Keratinocyte (primary cell): ENCODE results near the gene TRIM38. TPM values are rescaled to one million over a fixed set of nuclear protein-coding genes. Genes with fewer than 3 reads are reported as not detected.

Experiments used
- DNase-seq: peaks from one replicate; pipeline ENCODE4 v3.0.0-alpha.2; 2011; ENCODE audit warnings: low read depth, missing footprints, low spot score
- FAIRE-seq: peaks from 2 replicates; lab custom pipeline; 2011; peaks lifted over from hg19 to GRCh38; lab: Jason Lieb, UNC
- H2AFZ ChIP-seq: 2 replicates; pipeline ENCODE4 v1.6.0; 2012; ENCODE audit warnings: low read length, control low read depth, inconsistent platforms; ENCODE audit not compliant: control insufficient read depth
- H3K27ac ChIP-seq: 2 replicates; pipeline ENCODE4 v1.5.1; 2011; ENCODE audit warnings: low read length; ENCODE audit not compliant: control insufficient read depth, insufficient read depth
- H3K27me3 ChIP-seq: 3 replicates; pipeline ENCODE4 v1.6.0; 2011; ENCODE audit warnings: low read length; ENCODE audit not compliant: control insufficient read depth, insufficient read depth; ENCODE audit errors: extremely low read depth
- H3K36me3 ChIP-seq, 2 experiments: 2 replicates in 1 of 2; 3 replicates in 1 of 2; pipeline ENCODE4 v1.5.1; 2011; ENCODE audit warnings: low read length in 2 of 2, mild to moderate bottlenecking in 1 of 2; ENCODE audit not compliant: control insufficient read depth in 2 of 2, insufficient read depth in 2 of 2; ENCODE audit errors: extremely low read depth in 1 of 2
- H3K4me1 ChIP-seq: 3 replicates; pipeline ENCODE4 v1.5.1; 2011; ENCODE audit warnings: low read length; ENCODE audit not compliant: control insufficient read depth, insufficient read depth; ENCODE audit errors: extremely low read depth
- H3K4me2 ChIP-seq: 3 replicates; pipeline ENCODE4 v1.6.0; 2011; ENCODE audit warnings: low read depth, low read length; ENCODE audit not compliant: control insufficient read depth, insufficient read depth; ENCODE audit errors: extremely low read depth
- H3K4me3 ChIP-seq, 3 experiments: fragments of 200-600 bp in 1 of 3; sonication (generic) in 1 of 3; 2 replicates in 2 of 3; 3 replicates in 1 of 3; pipeline ENCODE4 v1.5.1; 2011 to 2016; ENCODE audit warnings: low read length in 3 of 3, mild to moderate bottlenecking in 3 of 3, control low read depth in 2 of 3, inconsistent platforms in 1 of 3, low read depth in 1 of 3, mixed read lengths in 1 of 3, mixed run types in 1 of 3, moderate library complexity in 1 of 3; ENCODE audit not compliant: control insufficient read depth in 2 of 3, insufficient read depth in 2 of 3; ENCODE audit errors: extremely low read depth in 1 of 3
- H3K79me2 ChIP-seq: 2 replicates; pipeline ENCODE4 v1.6.0; 2012; ENCODE audit warnings: low read length; ENCODE audit not compliant: control insufficient read depth, insufficient read depth
- H3K9ac ChIP-seq: 3 replicates; pipeline ENCODE4 v1.6.0; 2011; ENCODE audit warnings: low read length; ENCODE audit not compliant: control insufficient read depth, insufficient read depth; ENCODE audit errors: extremely low read depth
- H3K9me1 ChIP-seq: 3 replicates; pipeline ENCODE4 v1.6.0; 2011; ENCODE audit warnings: low read length; ENCODE audit not compliant: control insufficient read depth, insufficient read depth; ENCODE audit errors: extremely low read depth
- H3K9me3 ChIP-seq: 2 replicates; pipeline ENCODE4 v1.5.1; 2012; ENCODE audit warnings: low read depth, low read length; ENCODE audit not compliant: control insufficient read depth
- H4K20me1 ChIP-seq: 3 replicates; pipeline ENCODE4 v1.6.0; 2011; ENCODE audit warnings: low read length; ENCODE audit not compliant: control insufficient read depth, insufficient read depth; ENCODE audit errors: extremely low read depth
- EZH2 ChIP-seq: IDR thresholded peaks from one replicate; pipeline ENCODE4 v1.6.1; 2012; ENCODE audit warnings: inconsistent platforms, mild to moderate bottlenecking, low read length, moderate library complexity
- dilution Hi-C: fragments of 300-500 bp; cut with MboI; formaldehyde crosslinking; loops from one replicate; pipeline ENCODE4 v1.7.0; 2020; ENCODE audit warnings: low sequenced_read_pairs; ENCODE audit not compliant: extremely low pct_ligation_motif_present
- polyA plus RNA-seq, 5 experiments: library from polyadenylated mRNA; depleted of rRNA in 3 of 5; stranded (reverse) in 3 of 5; stranded (forward) in 1 of 5; unstranded in 1 of 5; fragments of >200 nt; gene quantifications; 1 replicate in 1 of 5; 2 replicates in 3 of 5; 3 replicates in 1 of 5; pipeline versions ENCODE4 v1.2.1 to v1.2.3, GENCODE V29; 2011 to 2012; ENCODE audit warnings: missing spikeins in 2 of 5, low read depth in 1 of 5, low replicate concordance in 1 of 5
- TF ChIP-seq, protein P1 (sequence below), 3 experiments: IDR thresholded peaks in 1 of 3; conservative IDR thresholded peaks in 1 of 3; optimal IDR thresholded peaks in 1 of 3; 2 replicates in 2 of 3; 3 replicates in 1 of 3; pipeline versions ENCODE3 to v1.5.1; 2011; ENCODE audit warnings: low read length in 3 of 3, mild to moderate bottlenecking in 3 of 3, moderate library complexity in 2 of 3, control low read depth in 1 of 3, inconsistent platforms in 1 of 3; ENCODE audit not compliant: insufficient read depth in 2 of 3; ENCODE audit errors: extremely low read depth in 1 of 3

Gene TRIM38
- polyA plus RNA-seq, 1 donor (not counting 4 experiments of a cell fraction or from before 2014, with no cell fraction given), result 7.8 TPM

DNA sequence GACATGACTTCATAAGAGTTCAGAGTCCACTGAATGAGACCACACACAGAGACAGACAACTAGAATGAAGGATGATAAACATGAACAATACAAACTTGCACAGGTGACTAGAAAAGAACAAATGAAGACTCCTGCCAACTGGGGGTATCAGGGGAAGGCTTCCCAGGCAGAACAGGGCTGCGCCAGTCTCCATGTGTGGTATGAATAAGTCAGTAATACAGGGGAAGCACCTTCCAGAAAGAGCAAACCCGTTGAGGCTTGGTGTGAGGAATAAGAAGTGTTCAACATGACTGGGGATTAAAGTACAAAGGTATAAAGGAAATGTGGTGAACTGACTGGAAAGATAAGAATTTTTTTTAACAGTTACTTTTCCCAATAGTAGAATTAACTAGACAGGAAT is 28.4 kb upstream of the TRIM38 start:
- H3K9me3 ChIP-seq, result no peaks in the 10 kb centered on the region
- FAIRE-seq, result no peak
- DNase-seq, result no peak
- H3K36me3 ChIP-seq, result no peaks in the 10 kb centered on the region
- no peak overlapping the region for H3K4me2 ChIP-seq
- TF ChIP-seq EZH2, result no peak
- TF ChIP-seq, protein P1, sequence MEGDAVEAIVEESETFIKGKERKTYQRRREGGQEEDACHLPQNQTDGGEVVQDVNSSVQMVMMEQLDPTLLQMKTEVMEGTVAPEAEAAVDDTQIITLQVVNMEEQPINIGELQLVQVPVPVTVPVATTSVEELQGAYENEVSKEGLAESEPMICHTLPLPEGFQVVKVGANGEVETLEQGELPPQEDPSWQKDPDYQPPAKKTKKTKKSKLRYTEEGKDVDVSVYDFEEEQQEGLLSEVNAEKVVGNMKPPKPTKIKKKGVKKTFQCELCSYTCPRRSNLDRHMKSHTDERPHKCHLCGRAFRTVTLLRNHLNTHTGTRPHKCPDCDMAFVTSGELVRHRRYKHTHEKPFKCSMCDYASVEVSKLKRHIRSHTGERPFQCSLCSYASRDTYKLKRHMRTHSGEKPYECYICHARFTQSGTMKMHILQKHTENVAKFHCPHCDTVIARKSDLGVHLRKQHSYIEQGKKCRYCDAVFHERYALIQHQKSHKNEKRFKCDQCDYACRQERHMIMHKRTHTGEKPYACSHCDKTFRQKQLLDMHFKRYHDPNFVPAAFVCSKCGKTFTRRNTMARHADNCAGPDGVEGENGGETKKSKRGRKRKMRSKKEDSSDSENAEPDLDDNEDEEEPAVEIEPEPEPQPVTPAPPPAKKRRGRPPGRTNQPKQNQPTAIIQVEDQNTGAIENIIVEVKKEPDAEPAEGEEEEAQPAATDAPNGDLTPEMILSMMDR (optimal IDR thresholded peaks at IDR 0.05 in 1 of 3, IDR thresholded peaks at IDR 0.05 in 1 of 3, conservative IDR thresholded peaks at IDR 0.05 in 1 of 3; ENCODE audit: extremely low read depth in 1 of 3, insufficient read depth in 2 of 3, low read length in 3 of 3), result no peak
- no peaks in the 10 kb centered on the region for H3K9me1 ChIP-seq
- no peaks in the 10 kb centered on the region for H4K20me1 ChIP-seq
- no peaks in the 10 kb centered on the region for H3K4me1 ChIP-seq
- no peaks in the 10 kb centered on the region for H3K27me3 ChIP-seq
- dilution Hi-C loops, result no loop called here
- H3K79me2 ChIP-seq, result no peaks in the 10 kb centered on the region
- H3K27ac ChIP-seq, result no peak overlapping the region
- no peak overlapping the region for H2AFZ ChIP-seq
- H3K9ac ChIP-seq, result no peak overlapping the region
- no peak overlapping the region for H3K4me3 ChIP-seq

DNA sequence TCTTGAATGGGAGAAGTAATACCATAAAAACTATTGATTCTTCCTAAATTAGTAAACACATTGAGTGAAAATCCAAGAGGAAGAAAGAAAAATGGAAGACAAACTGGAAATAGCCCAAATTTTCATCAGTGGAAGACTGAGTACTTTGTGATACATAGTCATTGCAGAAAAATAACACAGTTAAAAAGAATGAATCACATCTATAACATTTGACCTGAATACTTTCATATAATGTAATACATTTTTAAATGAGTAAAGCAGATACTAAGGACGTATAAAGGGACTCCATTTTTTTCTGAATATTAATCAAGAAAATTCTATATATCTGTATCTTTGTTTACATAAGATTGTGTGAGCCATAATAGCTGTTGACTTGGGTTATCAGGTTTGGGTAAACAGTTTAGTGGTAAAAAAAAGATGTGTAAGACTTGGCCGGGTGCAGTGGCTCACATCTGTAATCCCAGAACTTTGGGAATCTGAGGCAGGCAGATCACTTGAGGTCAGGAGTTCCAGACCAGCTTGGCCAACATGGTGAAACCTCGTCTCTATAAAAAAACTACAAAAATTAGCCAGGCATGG is 27.8 kb upstream of the TRIM38 start:
- Histone ChIP-seq H3K36me3 (no peaks in the 10 kb centered on the region), H3K27ac (no peak overlapping the region), H3K79me2 (no peaks in the 10 kb centered on the region), H2AFZ (no peak overlapping the region), H3K4me3 (no peak overlapping the region), H3K9me3 (no peaks in the 10 kb centered on the region), H3K4me1 (no peaks in the 10 kb centered on the region), H3K4me2 (no peak overlapping the region), H3K9ac (no peak overlapping the region), H3K27me3 (no peaks in the 10 kb centered on the region), H3K9me1 (no peaks in the 10 kb centered on the region), H4K20me1 (no peaks in the 10 kb centered on the region)
- dilution Hi-C loops, result no loop called here
- TF ChIP-seq, protein P1 (optimal IDR thresholded peaks at IDR 0.05 in 1 of 3, IDR thresholded peaks at IDR 0.05 in 1 of 3, conservative IDR thresholded peaks at IDR 0.05 in 1 of 3; ENCODE audit: extremely low read depth in 1 of 3, insufficient read depth in 2 of 3, low read length in 3 of 3), result no peak
- TF ChIP-seq EZH2, result no peak
- DNase-seq, result no peak
- FAIRE-seq, result no peak
